Left renal pelvis (tissue), 4 donors: ENCODE results near the gene SRGAP3. TPM values are rescaled to one million over a fixed set of nuclear protein-coding genes. Genes with fewer than 3 reads are reported as not detected.

Experiments used
- DNase-seq, 4 donors: peaks; one replicate each; pipeline ENCODE4 v3.0.0-alpha.2; 2013; ENCODE audit warnings: low read depth in 4 of 4, low spot score in 3 of 4
- polyA plus RNA-seq, 4 donors: library from polyadenylated mRNA; unstranded; fragments of 120-200 nt; gene quantifications; one replicate each; pipeline ENCODE4 v1.2.1, GENCODE V29; 2013; ENCODE audit not compliant: insufficient read length in 4 of 4

The SRGAP3 gene
- polyA plus RNA-seq, 4 donors, result 16.5 to 21.5 (median 18.7) TPM

DNA sequence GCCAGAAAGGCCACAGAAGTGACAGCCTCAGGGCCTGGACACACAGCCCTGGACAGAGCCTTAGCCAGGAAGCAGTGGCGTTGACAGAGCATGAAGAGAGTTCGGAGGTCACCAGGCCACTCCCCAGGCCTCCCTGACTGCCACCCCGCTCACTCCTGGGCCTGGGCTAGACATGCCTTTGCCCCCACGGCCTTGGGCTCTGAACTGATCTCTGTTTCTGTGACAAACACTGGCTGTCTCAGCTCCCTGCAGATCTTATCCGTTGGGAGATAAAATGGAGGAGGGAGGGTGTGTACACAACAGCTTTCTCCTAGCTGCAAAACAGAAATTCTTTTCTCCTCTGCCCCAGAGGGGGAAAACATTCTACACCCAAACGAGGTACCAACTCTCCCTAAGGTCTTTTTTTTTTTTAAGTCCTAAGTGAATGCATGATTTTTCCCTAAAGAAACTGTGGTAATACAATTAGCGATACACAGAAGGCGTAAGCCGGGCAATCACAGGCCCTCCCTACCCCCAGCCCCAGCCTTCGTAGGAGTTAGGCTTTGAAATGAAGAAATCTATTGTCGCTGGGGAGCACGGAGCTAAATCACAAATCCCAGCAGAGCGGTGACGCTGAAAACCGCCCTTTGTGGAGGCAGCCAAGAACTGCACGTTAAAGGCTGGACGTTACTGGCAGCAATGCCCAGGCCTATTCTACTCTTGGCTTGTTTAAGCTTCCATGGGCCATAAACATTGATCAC lies 45.0 kb downstream of the SRGAP3 start:
- no peak for DNase-seq

GRCh38 chr3:9203317-9203716 lies 46.1 kb downstream of the SRGAP3 start:
- no peak for DNase-seq

GRCh38 chr3:9202546-9202945 lies 46.9 kb downstream of the SRGAP3 start:
- no peak for DNase-seq

GRCh38 chr3:9201955-9202354 lies 47.5 kb downstream of the SRGAP3 start:
- no peak for DNase-seq

GRCh38 chr3:9201266-9201665 lies 48.2 kb downstream of the SRGAP3 start:
- DNase-seq, result no peak

DNA sequence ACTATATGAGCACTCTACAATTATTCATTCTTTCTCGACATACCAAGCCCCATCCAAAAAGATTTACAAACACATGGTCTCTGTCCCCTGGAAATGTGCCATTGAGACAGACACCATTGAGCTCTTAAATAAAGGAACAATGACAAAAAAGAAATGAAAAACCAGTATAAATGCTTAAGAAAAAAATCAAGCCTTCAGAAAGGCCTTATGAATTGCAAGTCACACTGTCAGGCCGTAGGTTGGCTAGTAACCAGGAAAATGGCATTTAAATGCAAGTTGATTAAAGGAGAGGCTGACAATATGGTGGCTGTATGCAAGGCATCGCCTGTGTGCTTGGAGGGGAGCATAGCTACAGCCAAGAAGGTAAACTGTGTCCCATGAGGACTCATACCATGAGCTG lies 49.7 kb downstream of the SRGAP3 start:
- DNase-seq, result no peak

- DNase-seq, result no peak
Measured at GRCh38 chr3:9198899-9199335, 50.5 kb downstream of the SRGAP3 start.

GRCh38 chr3:9198261-9198660 lies 51.2 kb downstream of the SRGAP3 start:
- no peak for DNase-seq

- peak in 2 of 4 donors; percentile 36 to 60 for DNase-seq
Measured at GRCh38 chr3:9196020-9196419, 53.4 kb downstream of the SRGAP3 start.

GRCh38 chr3:9195390-9195789 lies 54.1 kb downstream of the SRGAP3 start:
- DNase-seq, result no peak

GRCh38 chr3:9194509-9195184 lies 54.8 kb downstream of the SRGAP3 start:
- no peak for DNase-seq

DNA sequence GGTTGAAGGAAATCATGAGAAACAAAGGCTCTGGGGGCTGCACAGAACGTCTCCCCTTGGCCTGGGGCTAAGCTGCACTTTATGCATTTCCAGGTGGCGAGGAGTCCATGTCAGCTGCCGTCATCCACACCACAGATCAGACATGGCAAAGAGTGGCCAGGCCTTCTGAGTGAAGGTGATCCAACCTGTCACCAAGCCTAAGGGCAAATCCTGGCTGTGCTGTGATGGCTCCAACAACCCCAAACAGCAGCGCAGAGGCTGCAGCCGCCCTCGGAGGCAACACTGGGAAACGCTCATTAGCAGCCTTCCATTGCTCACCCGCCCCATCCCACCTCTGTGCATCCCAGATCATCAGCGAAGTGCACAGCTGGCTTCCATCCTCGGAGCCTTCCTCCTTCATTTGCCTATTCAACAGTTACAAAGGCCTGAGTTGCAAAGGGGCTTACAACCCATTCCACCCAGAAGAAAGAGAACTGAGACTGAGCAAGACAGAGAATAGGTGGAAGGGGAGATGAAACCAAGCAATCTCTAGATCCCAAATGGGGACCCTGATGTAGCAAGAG lies 55.7 kb downstream of the SRGAP3 start:
- no peak for DNase-seq

DNA sequence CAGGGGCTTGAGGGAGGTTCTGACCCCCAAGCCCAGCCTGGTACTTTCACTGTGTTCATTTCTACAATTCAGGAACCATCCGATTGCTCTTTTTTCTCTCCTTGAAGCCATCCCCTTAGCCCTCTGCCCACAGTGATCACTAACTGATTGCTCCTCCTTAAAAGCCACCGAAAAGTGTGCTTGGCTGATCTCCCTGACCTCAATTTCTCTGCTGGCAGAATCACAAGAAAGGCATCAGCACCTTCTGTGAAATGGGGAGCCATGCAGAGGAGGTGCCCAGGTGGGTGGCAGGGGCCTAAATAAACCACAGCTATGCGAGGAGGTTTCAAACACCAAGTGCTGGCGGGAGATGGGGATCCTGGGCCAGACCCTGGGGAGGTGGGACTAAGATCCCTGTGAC lies 56.2 kb downstream of the SRGAP3 start:
- DNase-seq, result no peak

GRCh38 chr3:9192248-9193025 lies 57.0 kb downstream of the SRGAP3 start:
- DNase-seq, result no peak

- no peak for DNase-seq
Measured at GRCh38 chr3:9190276-9190675, 59.2 kb downstream of the SRGAP3 start.

DNA sequence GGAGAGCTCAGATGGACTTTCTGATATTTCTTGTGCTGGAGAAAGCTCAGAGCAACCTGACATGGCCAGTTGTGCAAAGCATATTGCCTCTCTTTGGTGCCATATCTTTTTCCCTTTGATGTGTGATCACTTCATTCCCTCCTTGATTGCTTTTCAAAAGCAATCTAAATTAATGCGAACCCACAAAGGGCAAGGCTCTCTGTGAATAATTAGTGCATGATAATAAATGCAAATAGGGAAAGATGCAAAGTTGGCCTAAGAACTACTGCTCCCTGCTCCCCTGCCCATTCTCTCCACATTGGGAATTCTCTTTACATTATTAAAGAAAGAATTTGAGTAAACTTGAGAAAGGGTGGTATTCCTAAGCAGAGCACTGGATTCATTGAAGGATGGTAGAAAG lies 60.9 kb downstream of the SRGAP3 start:
- DNase-seq, result no peak

DNA sequence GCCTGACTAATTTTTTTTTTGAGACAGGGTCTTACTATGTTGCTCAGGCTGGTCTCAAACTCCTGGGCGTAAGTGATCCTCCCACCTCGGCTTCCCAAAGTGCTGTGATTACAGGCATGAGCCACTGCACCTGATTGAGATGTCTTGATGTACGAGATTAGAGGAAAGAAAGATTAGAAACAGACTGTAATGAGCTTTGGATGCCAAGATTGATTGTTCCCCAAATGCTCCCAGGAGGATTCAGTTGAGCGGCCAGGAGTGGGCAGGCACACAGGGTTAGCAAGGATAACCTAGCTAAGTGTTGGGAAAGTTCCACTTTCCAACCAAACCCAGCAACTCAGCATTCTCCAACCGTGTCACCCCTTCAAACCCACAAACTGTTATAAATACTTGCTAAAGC lies 63.7 kb downstream of the SRGAP3 start:
- no peak for DNase-seq

DNA sequence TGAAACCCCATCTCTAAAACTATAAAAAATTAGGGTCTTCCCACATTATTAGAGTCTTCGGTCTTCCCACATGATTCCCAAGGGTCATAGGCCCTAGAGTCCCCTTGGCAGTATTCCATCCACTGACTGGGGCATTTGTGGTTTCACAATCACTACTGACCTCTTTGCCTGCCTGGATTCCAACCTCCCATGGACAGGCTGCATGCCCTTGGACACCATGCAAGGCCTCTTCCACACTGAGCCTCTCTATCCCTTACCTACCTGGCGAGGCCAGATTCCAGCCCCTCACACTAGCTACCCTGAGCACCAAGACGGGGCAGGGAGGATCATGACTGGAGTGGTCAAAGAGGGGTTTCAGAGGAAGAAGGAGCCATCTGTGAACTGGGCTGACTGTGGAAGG lies 64.4 kb downstream of the SRGAP3 start:
- DNase-seq, result no peak

DNA sequence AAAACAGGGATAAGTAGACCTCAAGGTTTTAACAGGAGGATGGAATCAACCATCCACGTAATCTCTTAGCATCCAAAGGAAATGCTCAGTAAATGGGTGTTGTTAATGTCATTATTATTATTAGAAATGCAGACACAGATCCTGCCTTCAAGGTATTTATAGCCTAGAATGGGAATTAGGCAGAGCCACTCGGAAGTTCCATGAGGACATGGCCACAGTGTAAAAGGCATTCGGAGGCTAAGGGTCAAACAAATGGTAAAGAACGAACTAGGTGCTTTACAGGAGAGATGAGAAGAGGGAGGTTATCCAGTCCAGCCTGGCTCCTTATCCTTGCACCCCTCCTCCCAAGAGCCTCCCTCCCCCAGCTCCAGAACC lies 65.0 kb downstream of the SRGAP3 start:
- no peak for DNase-seq

DNA sequence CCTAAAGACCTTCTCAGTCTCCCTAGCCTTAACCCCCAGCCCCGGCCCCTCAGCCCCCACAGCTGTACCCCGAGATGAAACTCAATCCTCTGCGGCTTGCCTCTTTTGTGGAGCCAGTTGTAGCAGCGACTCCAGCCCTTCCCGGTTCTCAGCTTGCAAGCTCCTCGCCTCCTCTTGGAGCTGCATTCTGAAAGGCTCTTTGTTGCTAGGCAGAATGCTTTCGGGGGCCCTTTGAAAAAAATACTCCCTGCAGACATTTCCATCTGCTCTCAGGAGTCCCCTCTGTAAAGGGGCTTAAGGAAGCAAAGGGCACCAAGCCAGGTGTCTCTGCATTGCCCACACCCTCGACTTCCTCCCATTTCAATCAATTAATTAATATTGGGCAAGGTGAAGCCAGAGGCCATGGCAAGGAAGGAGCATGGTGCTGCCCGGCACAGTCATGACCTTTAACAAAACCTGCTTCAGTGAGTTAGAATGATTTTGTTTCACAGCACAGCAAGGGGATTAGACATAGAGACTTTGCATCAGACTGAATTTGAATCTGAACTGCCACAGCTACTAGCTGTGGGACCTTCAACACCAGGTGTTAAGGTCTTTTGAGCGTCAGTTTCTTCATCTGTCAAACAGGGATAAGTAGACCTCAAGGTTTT lies 65.5 kb downstream of the SRGAP3 start:
- peak in 1 of 4 donors; percentile 34 for DNase-seq

DNA sequence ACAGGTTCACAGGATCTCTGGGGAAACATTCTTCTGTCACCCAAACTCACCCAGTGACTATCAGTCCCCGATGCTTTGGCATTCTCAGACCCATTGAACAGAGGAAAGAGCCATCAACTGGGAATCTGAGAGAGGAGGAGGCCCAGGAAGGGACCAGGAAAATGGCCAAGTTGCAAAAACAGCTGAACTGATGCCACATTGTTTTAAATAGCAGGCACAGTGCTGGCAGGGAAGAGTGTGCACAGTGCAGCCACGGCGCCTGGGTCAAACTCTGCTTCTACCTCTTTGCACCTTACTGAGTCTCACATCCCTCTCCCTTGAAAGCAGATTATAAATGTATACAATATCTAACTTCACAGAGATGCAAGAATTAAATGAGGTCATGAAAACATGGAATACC lies 66.4 kb downstream of the SRGAP3 start:
- no peak for DNase-seq
